Activated naive CD4-positive, alpha-beta T cell treated with anti-CD3 and anti-CD28 coated beads, Interleukin-2, amount 10 ng/mL, durations not matched to agents 7 days and 5 days (primary cell): Measurements from ENCODE around the gene MARK4.

Experiments used
- CTCF ChIA-PET: fragments of 350-600 bp; sonication (Branson Sonifier 250); formaldehyde crosslinking; loops from one replicate; lab custom pipeline; 2021; ENCODE audit warnings: antibody characterized with exemption; lab: Charles Lee
- DNase-seq: peaks from one replicate; pipeline ENCODE4 v3.0.0-alpha.2; 2020
- H3K27ac Mint-ChIP-seq: one replicate; pipeline ENCODE4 v1.8.0; 2021; ENCODE audit warnings: mild to moderate bottlenecking, moderate library complexity, mixed read lengths
- H3K27me3 Mint-ChIP-seq: one replicate; pipeline ENCODE4 v1.8.0; 2021; ENCODE audit warnings: mild to moderate bottlenecking, mixed read lengths
- H3K36me3 Mint-ChIP-seq: one replicate; pipeline ENCODE4 v1.8.0; 2021; ENCODE audit warnings: mixed read lengths
- H3K4me1 Mint-ChIP-seq: one replicate; pipeline ENCODE4 v1.8.0; 2021; ENCODE audit warnings: mixed read lengths
- H3K4me3 Mint-ChIP-seq: one replicate; pipeline ENCODE4 v1.8.0; 2021; ENCODE audit warnings: mild to moderate bottlenecking, moderate library complexity, mixed read lengths
- H3K9me3 Mint-ChIP-seq: one replicate; pipeline ENCODE4 v1.8.0; 2021; ENCODE audit warnings: mixed read lengths

The MARK4 gene

GRCh38 chr19:45350477-45351058 is 99.5 kb downstream of the MARK4 start:
- CTCF ChIA-PET, result no interaction called here
- H3K4me1 Mint-ChIP-seq, result peaks cover 2% of the 10 kb centered on the region
- H3K4me3 Mint-ChIP-seq, result no peak overlapping the region
- DNase-seq, result no peak
- H3K36me3 Mint-ChIP-seq, result peaks cover 9% of the 10 kb centered on the region
- peaks cover 16% of the 10 kb centered on the region for H3K27me3 Mint-ChIP-seq
- H3K27ac Mint-ChIP-seq, result no peak overlapping the region
- no peaks in the 10 kb centered on the region for H3K9me3 Mint-ChIP-seq

GRCh38 chr19:45351401-45351952 is 100.4 kb downstream of the MARK4 start:
- Mint-ChIP-seq H3K36me3 (peaks cover 11% of the 10 kb centered on the region), H3K27me3 (peaks cover 8% of the 10 kb centered on the region), H3K27ac (no peak overlapping the region), H3K4me3 (no peak overlapping the region), H3K9me3 (no peaks in the 10 kb centered on the region), H3K4me1 (peaks cover 2% of the 10 kb centered on the region)
- CTCF ChIA-PET, result no interaction called here
- DNase-seq, result no peak

GRCh38 chr19:45352062-45352461 is 101.0 kb downstream of the MARK4 start:
- peaks cover 11% of the 10 kb centered on the region for H3K36me3 Mint-ChIP-seq
- CTCF ChIA-PET, result no interaction called here
- no peak overlapping the region for H3K4me3 Mint-ChIP-seq

GRCh38 chr19:45352471-45352870 is 101.4 kb downstream of the MARK4 start:
- CTCF ChIA-PET, result no interaction called here
- no peaks in the 10 kb centered on the region for H3K27me3 Mint-ChIP-seq
- DNase-seq, result no peak
- H3K36me3 Mint-ChIP-seq, result peaks cover 11% of the 10 kb centered on the region
- H3K27ac Mint-ChIP-seq, result no peak overlapping the region
- no peaks in the 10 kb centered on the region for H3K9me3 Mint-ChIP-seq
- H3K4me1 Mint-ChIP-seq, result peaks cover 2% of the 10 kb centered on the region
- H3K4me3 Mint-ChIP-seq, result no peak overlapping the region

More at GRCh38 chr19:45352062-45352461, 101.0 kb downstream of the MARK4 start:
- H3K9me3 Mint-ChIP-seq, result no peaks in the 10 kb centered on the region
- DNase-seq, result no peak
- H3K27me3 Mint-ChIP-seq, result peaks cover 2% of the 10 kb centered on the region
- no peak overlapping the region for H3K27ac Mint-ChIP-seq
- H3K4me1 Mint-ChIP-seq, result peaks cover 2% of the 10 kb centered on the region

- H3K27ac Mint-ChIP-seq, result no peak overlapping the region
- peaks cover 11% of the 10 kb centered on the region for H3K36me3 Mint-ChIP-seq
- no peak overlapping the region for H3K4me3 Mint-ChIP-seq
- H3K9me3 Mint-ChIP-seq, result no peaks in the 10 kb centered on the region
- CTCF ChIA-PET, result interaction anchor here (1.0 kb wide), 1 partner anchor 15 kb away, joined by 4 read pairs; no protein-coding TSS in a partner anchor
- peaks cover 2% of the 10 kb centered on the region for H3K4me1 Mint-ChIP-seq
- DNase-seq, result no peak
- no peaks in the 10 kb centered on the region for H3K27me3 Mint-ChIP-seq
Measured at GRCh38 chr19:45352914-45353796, 102.1 kb downstream of the MARK4 start.

- no peak for DNase-seq
- H3K27ac Mint-ChIP-seq, result no peak overlapping the region
- peaks cover 2% of the 10 kb centered on the region for H3K4me1 Mint-ChIP-seq
- no peaks in the 10 kb centered on the region for H3K9me3 Mint-ChIP-seq
- H3K36me3 Mint-ChIP-seq, result peaks cover 11% of the 10 kb centered on the region
- no peak overlapping the region for H3K4me3 Mint-ChIP-seq
- no peaks in the 10 kb centered on the region for H3K27me3 Mint-ChIP-seq
- CTCF ChIA-PET, result interaction anchor here (1.5 kb wide), 1 partner anchor 16 kb away, joined by 6 read pairs; no protein-coding TSS in a partner anchor
Measured at GRCh38 chr19:45354241-45354842, 103.3 kb downstream of the MARK4 start.
